H1 (cell line): ENCODE data around the gene ATP9B. TPM values are rescaled to one million over a fixed set of nuclear protein-coding genes. Genes with fewer than 3 reads are reported as not detected.

Experiments
- CEBPB ChIP-seq: IDR thresholded peaks from 2 replicates; pipeline ENCODE4 v1.6.1; 2012; ENCODE audit warnings: low read depth, low read length
- CHD7 ChIP-seq: fragments of 300-600 bp; sonication (generic); IDR thresholded peaks from 2 replicates; pipeline ENCODE4 v1.7.1; 2012; ENCODE audit warnings: low read length, moderate library complexity, mild to moderate bottlenecking, inconsistent platforms; ENCODE audit not compliant: insufficient replicate concordance
- polyA plus RNA-seq, 7 experiments: library from polyadenylated mRNA; depleted of rRNA in 3 of 7; stranded (reverse) in 5 of 7; unstranded in 2 of 7; fragments of >200 nt in 5 of 7; fragments of 200-250 nt in 2 of 7; gene quantifications; 1 replicate in 5 of 7; 2 replicates in 1 of 7; 4 replicates in 1 of 7; pipeline versions ENCODE4 v1.2.1 to v1.2.3, GENCODE V29; 2011 to 2013; ENCODE audit warnings: missing spikeins in 2 of 7, mixed read lengths in 2 of 7
- total RNA-seq: library from RNA; stranded (reverse); fragmentation: NEBNext Ultra II Directional; extraction: Animal tissue kit (Norgen Biotek cat#: 25700); gene quantifications from 2 replicates; pipeline ENCODE4 v1.2.1, GENCODE V29; 2021

Gene ATP9B
- total and polyA plus RNA-seq, 2 of the 8 experiments (the other 6 are each of a cell fraction or from before 2014, with no cell fraction given): 15.1 to 21.7 TPM

DNA sequence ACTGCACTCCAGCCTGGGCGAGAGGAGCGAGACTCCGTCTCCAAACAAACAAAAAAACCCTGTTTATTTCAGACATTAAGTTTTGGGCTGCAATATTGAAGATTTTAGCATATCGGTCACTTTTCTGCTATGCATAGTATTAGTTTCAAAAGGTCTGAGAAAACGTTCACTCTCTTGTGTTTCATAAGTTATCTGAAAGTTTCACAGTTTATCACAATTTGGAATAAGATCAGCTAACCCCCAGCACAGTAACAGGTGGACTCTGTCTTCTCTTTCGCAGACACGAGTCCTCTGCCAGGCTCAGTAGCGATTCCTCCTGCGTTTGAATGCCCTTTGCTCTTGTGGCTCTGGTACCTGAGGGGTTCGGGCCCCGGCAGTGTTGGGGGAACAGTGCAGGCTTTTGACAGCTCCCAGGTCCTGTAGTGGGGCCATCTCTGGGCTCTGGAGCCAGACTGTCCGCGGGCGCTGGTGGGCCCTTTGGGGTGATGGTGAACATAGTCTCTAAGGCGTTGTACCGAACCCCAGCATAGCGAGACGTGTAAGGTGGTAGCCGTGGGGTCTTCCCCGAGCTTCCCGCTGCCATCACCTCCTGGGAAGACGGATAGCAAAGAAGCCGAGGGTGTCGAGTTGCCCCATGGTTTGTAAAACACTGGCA, 347.0 kb downstream of the ATP9B start (continued):
- TF ChIP-seq CHD7: no peak
- TF ChIP-seq CEBPB: no peak
